Loucy (cell line): ENCODE measurements around the gene ZNRF2.

Experiments used
- H2AFZ ChIP-seq: fragments of 200-600 bp; sonication (generic); 2 replicates; pipeline ENCODE4 v1.6.0; 2016; ENCODE audit warnings: antibody characterized with exemption, mild to moderate bottlenecking, low read length, moderate library complexity
- H3F3A ChIP-seq: fragments of 200-600 bp; 2 replicates; pipeline ENCODE4 v1.6.0; 2016; ENCODE audit warnings: antibody characterized with exemption, low read depth, mild to moderate bottlenecking
- H3K27me3 ChIP-seq: fragments of 200-600 bp; sonication (generic); 2 replicates; pipeline ENCODE4 v1.6.1; 2014; ENCODE audit warnings: low read length, mild to moderate bottlenecking; ENCODE audit not compliant: insufficient read depth, poor library complexity, severe bottlenecking
- H3K36me3 ChIP-seq: fragments of 200-600 bp; sonication (generic); 2 replicates; pipeline ENCODE4 v1.6.1; 2016; ENCODE audit warnings: low read length; ENCODE audit not compliant: insufficient read depth
- H3K4me1 ChIP-seq: fragments of 200-600 bp; sonication (generic); 2 replicates; pipeline ENCODE4 v1.5.1; 2014; ENCODE audit warnings: low read length, mild to moderate bottlenecking; ENCODE audit not compliant: insufficient read depth, poor library complexity, severe bottlenecking
- H3K4me2 ChIP-seq: fragments of 200-600 bp; sonication (generic); 2 replicates; pipeline ENCODE4 v1.6.0; 2014; ENCODE audit warnings: antibody characterized with exemption, low read length, low read depth, mild to moderate bottlenecking; ENCODE audit not compliant: poor library complexity, severe bottlenecking
- H3K4me3 ChIP-seq: fragments of 200-600 bp; sonication (generic); 2 replicates; pipeline ENCODE4 v1.5.1; 2014; ENCODE audit warnings: low read length, mild to moderate bottlenecking, mixed read lengths; ENCODE audit not compliant: poor library complexity, severe bottlenecking
- H3K79me2 ChIP-seq: fragments of 200-600 bp; sonication (generic); 2 replicates; pipeline ENCODE4 v1.6.1; 2014; ENCODE audit warnings: low read length; ENCODE audit not compliant: insufficient read depth
- H3K9ac ChIP-seq: fragments of 200-600 bp; sonication (generic); 2 replicates; pipeline ENCODE4 v1.6.0; 2014; ENCODE audit warnings: mild to moderate bottlenecking, low read depth, low read length, moderate library complexity; ENCODE audit not compliant: poor library complexity, severe bottlenecking
- H3K9me2 ChIP-seq: fragments of 200-600 bp; sonication (generic); replicated peaks from 2 replicates; pipeline ENCODE4 v1.6.1; 2016; ENCODE audit warnings: low read depth, low read length, mixed read lengths
- H3K9me3 ChIP-seq: fragments of 200-600 bp; sonication (generic); 2 replicates; pipeline ENCODE4 v1.6.1; 2014; ENCODE audit warnings: mild to moderate bottlenecking, antibody characterized with exemption, low read length, low read depth; ENCODE audit not compliant: insufficient read depth
- H4K20me1 ChIP-seq: fragments of 200-600 bp; sonication (generic); 2 replicates; pipeline ENCODE4 v1.6.0; 2014; ENCODE audit warnings: antibody characterized with exemption, low read length, mild to moderate bottlenecking; ENCODE audit not compliant: insufficient read depth, poor library complexity, severe bottlenecking
- EZH2phosphoT487 ChIP-seq: fragments of 200-600 bp; IDR thresholded peaks from 2 replicates; pipeline ENCODE4 v1.6.1; 2018; ENCODE audit warnings: antibody characterized with exemption, mild to moderate bottlenecking, moderate library complexity, borderline replicate concordance
- TF ChIP-seq, protein P1 (sequence below): fragments of 200-600 bp; sonication (generic); conservative IDR thresholded peaks from 2 replicates; pipeline ENCODE4 v1.5.1; 2014; ENCODE audit warnings: mild to moderate bottlenecking, antibody characterized with exemption, low read length

ZNRF2 gene

DNA sequence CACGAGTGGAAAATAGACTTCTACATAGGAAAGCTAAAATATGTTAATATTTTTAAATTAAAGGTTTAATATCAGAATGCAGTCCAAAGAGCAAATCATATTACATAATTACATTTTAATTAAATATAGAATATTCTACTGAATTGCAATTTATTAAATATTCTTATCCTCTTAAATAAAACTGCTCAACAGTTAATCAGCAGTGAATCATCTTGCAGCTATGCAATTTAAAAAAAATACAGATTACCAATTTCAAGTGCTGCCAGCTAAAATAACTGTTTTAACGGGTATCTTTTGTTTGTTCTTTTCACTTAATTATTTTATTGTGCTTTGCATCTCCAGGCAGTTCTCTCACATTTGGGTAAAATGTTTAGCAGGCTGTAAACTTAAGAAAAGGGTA, 82.2 kb downstream of the ZNRF2 start:
- Histone ChIP-seq H3K4me3 (no peak overlapping the region), H3K4me2 (no peak overlapping the region), H3F3A (no peaks in the 10 kb centered on the region), H3K9me3 (no peaks in the 10 kb centered on the region), H3K36me3 (peaks cover 11% of the 10 kb centered on the region; the same call in 1 of the 2 replicates), H4K20me1 (no peaks in the 10 kb centered on the region), H3K4me1 (no peaks in the 10 kb centered on the region), H3K9ac (no peak overlapping the region), H3K27me3 (no peaks in the 10 kb centered on the region), H3K79me2 (no peaks in the 10 kb centered on the region), H3K9me2 (no peaks in the 10 kb centered on the region), H2AFZ (no peak overlapping the region)
- TF ChIP-seq, protein P1, sequence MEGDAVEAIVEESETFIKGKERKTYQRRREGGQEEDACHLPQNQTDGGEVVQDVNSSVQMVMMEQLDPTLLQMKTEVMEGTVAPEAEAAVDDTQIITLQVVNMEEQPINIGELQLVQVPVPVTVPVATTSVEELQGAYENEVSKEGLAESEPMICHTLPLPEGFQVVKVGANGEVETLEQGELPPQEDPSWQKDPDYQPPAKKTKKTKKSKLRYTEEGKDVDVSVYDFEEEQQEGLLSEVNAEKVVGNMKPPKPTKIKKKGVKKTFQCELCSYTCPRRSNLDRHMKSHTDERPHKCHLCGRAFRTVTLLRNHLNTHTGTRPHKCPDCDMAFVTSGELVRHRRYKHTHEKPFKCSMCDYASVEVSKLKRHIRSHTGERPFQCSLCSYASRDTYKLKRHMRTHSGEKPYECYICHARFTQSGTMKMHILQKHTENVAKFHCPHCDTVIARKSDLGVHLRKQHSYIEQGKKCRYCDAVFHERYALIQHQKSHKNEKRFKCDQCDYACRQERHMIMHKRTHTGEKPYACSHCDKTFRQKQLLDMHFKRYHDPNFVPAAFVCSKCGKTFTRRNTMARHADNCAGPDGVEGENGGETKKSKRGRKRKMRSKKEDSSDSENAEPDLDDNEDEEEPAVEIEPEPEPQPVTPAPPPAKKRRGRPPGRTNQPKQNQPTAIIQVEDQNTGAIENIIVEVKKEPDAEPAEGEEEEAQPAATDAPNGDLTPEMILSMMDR = no peak
- no peak for TF ChIP-seq EZH2phosphoT487

DNA sequence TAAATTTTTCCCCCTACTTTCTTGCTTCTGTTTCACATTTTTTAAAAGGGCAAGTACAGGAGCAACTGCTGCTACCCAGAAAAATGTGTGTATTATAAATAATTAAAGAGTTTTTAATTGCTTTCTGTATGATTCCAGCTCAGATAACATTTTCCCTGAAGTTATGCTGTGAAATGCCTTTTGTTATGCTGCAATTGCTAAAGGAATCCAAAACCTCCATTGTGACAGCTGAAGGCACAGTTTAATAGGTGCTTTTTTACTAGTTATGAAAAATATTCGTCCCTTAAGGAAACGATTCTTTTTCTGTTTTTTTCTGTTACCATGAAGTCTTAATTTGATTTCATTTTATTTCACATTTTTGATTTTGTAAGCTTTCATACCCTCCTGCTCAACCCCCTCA, 83.2 kb downstream of the ZNRF2 start:
- Histone ChIP-seq H3K9me3 (no peaks in the 10 kb centered on the region), H3K79me2 (no peaks in the 10 kb centered on the region), H3K9ac (no peak overlapping the region), H3K4me1 (no peaks in the 10 kb centered on the region), H2AFZ (no peak overlapping the region), H3F3A (no peaks in the 10 kb centered on the region), H3K9me2 (no peaks in the 10 kb centered on the region), H3K27me3 (no peaks in the 10 kb centered on the region), H3K4me3 (no peak overlapping the region), H3K36me3 (peaks cover 18% of the 10 kb centered on the region; the same call in 1 of the 2 replicates), H4K20me1 (no peaks in the 10 kb centered on the region), H3K4me2 (no peak overlapping the region)
- TF ChIP-seq, protein P1 = no peak
- no peak for TF ChIP-seq EZH2phosphoT487

DNA sequence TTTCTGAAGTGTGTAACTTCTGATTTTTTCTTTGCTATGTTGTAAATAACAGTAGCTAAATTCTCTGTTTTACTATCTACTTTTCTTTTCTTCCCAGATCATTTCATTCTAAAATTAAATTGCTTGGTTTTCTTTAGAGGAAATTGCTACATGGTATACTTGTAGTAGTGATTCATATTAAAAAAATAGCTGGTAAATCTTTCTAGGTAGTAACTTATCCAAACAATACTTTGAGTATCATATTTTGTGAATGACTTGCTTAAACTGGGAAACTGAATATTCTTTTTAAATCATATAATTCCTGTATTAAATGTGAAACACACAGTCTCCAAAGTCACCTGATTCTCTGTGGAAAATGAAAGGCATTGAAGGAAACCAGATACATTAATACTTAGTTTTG, 85.5 kb downstream of the ZNRF2 start:
- no peaks in the 10 kb centered on the region for H3K4me1 ChIP-seq
- H4K20me1 ChIP-seq = no peaks in the 10 kb centered on the region
- TF ChIP-seq, protein P1 = no peak
- no peak for TF ChIP-seq EZH2phosphoT487
- no peaks in the 10 kb centered on the region for H3K27me3 ChIP-seq
- peaks cover 18% of the 10 kb centered on the region; the same call in 1 of the 2 replicates for H3K36me3 ChIP-seq
- H3K9ac ChIP-seq = no peak overlapping the region
- no peaks in the 10 kb centered on the region for H3F3A ChIP-seq
- no peaks in the 10 kb centered on the region for H3K9me3 ChIP-seq
- H3K4me2 ChIP-seq = no peak overlapping the region
- H3K79me2 ChIP-seq = no peaks in the 10 kb centered on the region
- no peaks in the 10 kb centered on the region for H3K9me2 ChIP-seq
- no peak overlapping the region for H3K4me3 ChIP-seq
- H2AFZ ChIP-seq = no peak overlapping the region
